BLaER1 treated with 17β-estradiol and CSF1 and Interleukin-3, amounts not matched to agents 10 nM and 100 nM (cell line): ENCODE results near the gene GABRR1.
A peak's percentile ranks its signal among the peaks of the same experiment; 100 is the strongest.

ENCODE experiments used
- H3K27ac ChIP-seq, 11 experiments: shearing (Covaris generic); formaldehyde crosslinking; 2 replicates each; pipeline ENCODE4 v1.8.1; 2022
- H3K27me3 ChIP-seq, 11 experiments: shearing (Covaris generic); formaldehyde crosslinking; 2 replicates each; pipeline ENCODE4 v1.8.1; 2022
- H3K36me3 ChIP-seq, 11 experiments: shearing (Covaris generic); formaldehyde crosslinking; 2 replicates each; pipeline ENCODE4 v1.8.1; 2022
- H3K4me1 ChIP-seq, 10 experiments: shearing (Covaris generic); formaldehyde crosslinking; 2 replicates each; pipeline ENCODE4 v1.8.1; 2022
- H3K4me2 ChIP-seq, 11 experiments: shearing (Covaris generic); formaldehyde crosslinking; 2 replicates each; pipeline ENCODE4 v1.8.1; 2022
- H3K4me3 ChIP-seq, 10 experiments: shearing (Covaris generic); formaldehyde crosslinking; 2 replicates each; pipeline ENCODE4 v1.8.1; 2022
- H3K9ac ChIP-seq, 11 experiments: shearing (Covaris generic); formaldehyde crosslinking; 2 replicates each; pipeline ENCODE4 v1.8.1; 2022
- H3K9me3 ChIP-seq, 11 experiments: shearing (Covaris generic); formaldehyde crosslinking; replicated peaks in 1 of 11; 2 replicates each; pipeline ENCODE4 v1.8.1; 2022
- H4K20me1 ChIP-seq, 11 experiments: shearing (Covaris generic); formaldehyde crosslinking; 2 replicates each; pipeline ENCODE4 v1.8.1; 2022
- Cebpa-rat ChIP-seq, 11 experiments: shearing (Covaris generic); IDR thresholded peaks; 2 replicates each; pipeline ENCODE4 v1.8.1; 2022

Gene GABRR1

DNA sequence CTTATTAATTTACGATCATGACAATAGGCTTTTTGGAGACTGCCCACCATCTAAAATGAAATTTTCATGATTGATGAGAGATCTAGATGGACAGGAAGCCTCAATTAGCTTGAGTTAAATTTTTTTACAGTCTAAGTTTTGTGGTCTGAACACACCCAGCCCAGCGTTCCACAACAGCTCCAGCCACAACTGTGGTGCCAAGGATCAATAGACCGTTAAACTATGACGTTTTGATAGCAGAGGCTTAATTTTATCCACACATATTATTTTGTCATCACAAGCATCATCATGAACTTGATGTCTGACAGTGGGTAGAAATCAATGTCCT lies 5.5 kb upstream of the GABRR1 start:
- H3K27me3 ChIP-seq, result no peaks in the 10 kb centered on the region
- H3K4me2 ChIP-seq, result 0 out of 22 replicates have a peak overlapping the region, but pooled peaks of 2 of the 11 experiments have one; percentile 14 to 15
- H3K4me1 ChIP-seq, result peaks cover 0 to 8% (median 0%) of the 10 kb centered on the region in 10 experiments; a peak in 5 of 20 replicates
- H3K36me3 ChIP-seq, result no peaks in the 10 kb centered on the region
- H3K27ac ChIP-seq, result no peak overlapping the region
- H3K9ac ChIP-seq, result no peak overlapping the region
- no peak overlapping the region for H3K4me3 ChIP-seq
- no peaks in the 10 kb centered on the region for H4K20me1 ChIP-seq
- H3K9me3 ChIP-seq, result no peaks in the 10 kb centered on the region
- TF ChIP-seq Cebpa-rat (IDR thresholded peaks at IDR 0.05), result no peak

DNA sequence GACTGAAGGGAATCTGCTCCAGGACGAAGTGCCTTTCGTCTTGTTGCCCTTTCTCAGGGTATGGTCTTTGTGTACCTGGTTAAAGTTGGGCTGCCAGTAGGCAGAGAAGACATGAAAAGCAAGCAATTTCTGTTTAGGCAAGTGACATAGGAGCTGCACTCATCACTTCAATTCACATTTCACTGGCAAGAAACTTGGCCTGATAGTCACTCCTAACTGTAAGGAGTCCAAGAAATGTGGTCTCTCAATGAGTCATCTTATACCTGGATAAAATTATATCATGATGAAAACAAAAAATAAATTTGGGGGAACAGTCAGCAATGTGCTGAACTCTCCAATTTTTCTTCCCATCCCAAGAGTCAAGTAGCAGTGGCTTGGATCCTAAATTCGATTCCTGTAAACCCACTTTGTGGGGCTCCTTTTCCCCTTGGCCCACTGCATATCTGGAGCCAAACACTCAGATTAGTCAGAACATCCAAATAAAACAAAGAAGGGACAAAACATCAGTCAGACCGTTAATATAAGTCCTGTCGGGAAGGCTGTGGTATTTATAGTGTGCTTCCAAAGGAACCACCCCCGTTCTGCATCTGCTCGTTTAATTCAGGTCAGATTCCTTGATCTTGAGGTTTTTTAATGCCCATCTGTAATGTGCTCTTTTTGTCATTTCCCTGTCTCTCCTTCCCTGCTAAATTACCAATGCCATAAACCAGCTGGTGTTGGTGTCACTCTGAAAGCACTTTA lies 5.0 kb upstream of the GABRR1 start:
- H3K9ac ChIP-seq, result no peak overlapping the region
- no peak for TF ChIP-seq Cebpa-rat (IDR thresholded peaks at IDR 0.05)
- no peaks in the 10 kb centered on the region for H4K20me1 ChIP-seq
- H3K27ac ChIP-seq, result no peak overlapping the region
- H3K4me1 ChIP-seq, result peaks cover 0 to 8% (median 0%) of the 10 kb centered on the region in 10 experiments; a peak in 5 of 20 replicates
- no peaks in the 10 kb centered on the region for H3K36me3 ChIP-seq
- no peaks in the 10 kb centered on the region for H3K9me3 ChIP-seq
- no peaks in the 10 kb centered on the region for H3K27me3 ChIP-seq
- H3K4me2 ChIP-seq, result peak overlapping the region in 2 of 11 experiments; percentile 14 to 15; a peak in 1 of 22 replicates
- no peak overlapping the region for H3K4me3 ChIP-seq

DNA sequence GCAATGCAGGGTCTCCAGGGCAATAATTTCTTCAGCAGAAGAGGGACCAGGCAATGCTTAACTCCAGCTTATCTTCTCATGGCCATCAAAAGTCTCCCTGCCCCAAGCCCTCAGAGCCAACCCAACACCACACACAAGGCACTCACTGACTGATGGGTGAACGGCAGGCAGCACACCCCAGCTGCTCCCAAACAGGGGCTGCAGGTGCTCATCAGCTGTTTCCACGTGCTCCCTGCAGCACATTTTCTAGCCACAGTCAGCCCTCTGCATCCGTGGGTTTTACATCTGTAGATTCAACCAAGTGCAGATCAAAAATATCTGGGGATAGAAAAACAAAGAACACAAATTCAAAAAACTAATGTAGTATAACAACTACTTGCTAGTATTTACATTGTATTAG lies 4.0 kb upstream of the GABRR1 start:
- Histone ChIP-seq H3K4me1 (peaks cover 0 to 8% (median 0%) of the 10 kb centered on the region in 10 experiments; a peak in 5 of 20 replicates), H3K9me3 (no peaks in the 10 kb centered on the region), H4K20me1 (no peaks in the 10 kb centered on the region), H3K4me3 (no peak overlapping the region), H3K27ac (no peak overlapping the region), H3K36me3 (no peaks in the 10 kb centered on the region), H3K9ac (no peak overlapping the region), H3K27me3 (no peaks in the 10 kb centered on the region), H3K4me2 (no peak overlapping the region)
- no peak for TF ChIP-seq Cebpa-rat (IDR thresholded peaks at IDR 0.05)

DNA sequence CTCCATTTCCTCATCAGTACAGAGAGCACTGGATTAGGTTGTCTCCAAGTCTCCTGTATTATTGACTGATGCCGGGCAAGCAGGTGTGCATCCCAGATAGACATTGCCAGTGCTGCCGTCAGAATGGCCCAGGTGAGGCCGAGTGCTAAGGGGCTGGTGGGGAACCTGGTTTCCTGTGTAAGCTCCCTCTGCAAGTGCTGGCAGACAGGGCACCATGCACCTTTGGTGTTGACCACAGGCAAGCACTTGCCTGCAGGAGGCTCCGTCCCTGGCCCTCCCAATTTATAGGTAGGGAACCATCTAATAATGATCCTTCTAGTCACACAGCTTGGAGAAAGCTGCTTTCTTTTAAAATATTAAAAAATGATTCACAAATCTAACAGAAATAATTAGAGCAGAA lies 747 bp downstream of the GABRR1 start:
- Histone ChIP-seq H3K9me3 (no peaks in the 10 kb centered on the region), H3K36me3 (no peaks in the 10 kb centered on the region), H3K27me3 (no peaks in the 10 kb centered on the region), H3K4me3 (no peak overlapping the region), H3K4me1 (no peaks in the 10 kb centered on the region; a peak in 1 of 20 replicates), H4K20me1 (no peaks in the 10 kb centered on the region), H3K4me2 (no peak overlapping the region), H3K27ac (peak overlapping the region in 2 of 11 experiments; percentile 8 to 32; a peak in 1 of 22 replicates), H3K9ac (no peak overlapping the region)
- no peak for TF ChIP-seq Cebpa-rat (IDR thresholded peaks at IDR 0.05)

DNA sequence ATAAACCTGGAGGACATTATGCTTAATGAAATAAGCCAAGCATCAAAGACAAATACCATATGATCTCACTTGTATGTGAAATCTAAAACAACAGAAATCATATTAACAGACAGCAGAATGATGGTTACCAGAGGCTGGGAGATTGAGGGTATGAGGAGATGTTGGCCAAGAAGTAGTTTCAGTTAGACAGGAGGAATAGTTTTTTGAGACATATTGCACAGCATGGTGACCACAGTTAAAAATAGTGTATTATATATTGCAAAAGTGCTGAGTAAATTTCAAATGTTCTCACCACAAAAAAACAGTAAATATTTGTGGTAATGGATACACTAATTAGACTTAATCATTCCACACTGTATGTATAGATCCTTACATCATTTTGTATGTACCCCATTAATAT lies 1.8 kb downstream of the GABRR1 start:
- H3K27ac ChIP-seq, result peak overlapping the region in 2 of 11 experiments; percentile 18 to 48; a peak in 2 of 22 replicates
- H3K4me1 ChIP-seq, result no peaks in the 10 kb centered on the region
- H4K20me1 ChIP-seq, result no peaks in the 10 kb centered on the region
- no peaks in the 10 kb centered on the region for H3K9me3 ChIP-seq
- H3K4me3 ChIP-seq, result no peak overlapping the region
- H3K4me2 ChIP-seq, result no peak overlapping the region
- no peaks in the 10 kb centered on the region for H3K27me3 ChIP-seq
- TF ChIP-seq Cebpa-rat (IDR thresholded peaks at IDR 0.05), result no peak
- H3K9ac ChIP-seq, result no peak overlapping the region
- no peaks in the 10 kb centered on the region for H3K36me3 ChIP-seq

DNA sequence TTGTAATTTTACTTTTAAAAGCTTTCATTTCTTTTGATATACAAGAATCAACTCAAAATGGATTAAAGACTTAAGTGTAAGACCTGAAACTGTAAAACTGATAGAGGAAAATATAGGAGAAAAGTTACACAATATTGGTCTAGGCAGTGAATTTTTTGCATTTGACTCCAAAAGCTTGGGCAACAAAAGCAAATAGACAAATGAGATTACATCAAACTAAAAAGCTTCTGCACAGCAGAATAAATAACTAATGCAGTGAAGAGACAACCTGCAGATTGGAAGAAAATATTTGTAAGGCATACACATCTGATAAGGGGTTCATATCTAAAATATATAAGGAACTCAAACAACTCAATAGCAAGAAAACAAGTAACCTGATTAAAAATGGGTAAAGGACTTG lies 3.0 kb downstream of the GABRR1 start:
- Histone ChIP-seq H3K9ac (no peak overlapping the region), H3K27ac (no peak overlapping the region), H3K4me1 (no peaks in the 10 kb centered on the region), H3K27me3 (no peaks in the 10 kb centered on the region), H3K4me3 (no peak overlapping the region), H3K9me3 (no peaks in the 10 kb centered on the region), H3K36me3 (no peaks in the 10 kb centered on the region), H3K4me2 (no peak overlapping the region), H4K20me1 (no peaks in the 10 kb centered on the region)
- no peak for TF ChIP-seq Cebpa-rat (IDR thresholded peaks at IDR 0.05)

DNA sequence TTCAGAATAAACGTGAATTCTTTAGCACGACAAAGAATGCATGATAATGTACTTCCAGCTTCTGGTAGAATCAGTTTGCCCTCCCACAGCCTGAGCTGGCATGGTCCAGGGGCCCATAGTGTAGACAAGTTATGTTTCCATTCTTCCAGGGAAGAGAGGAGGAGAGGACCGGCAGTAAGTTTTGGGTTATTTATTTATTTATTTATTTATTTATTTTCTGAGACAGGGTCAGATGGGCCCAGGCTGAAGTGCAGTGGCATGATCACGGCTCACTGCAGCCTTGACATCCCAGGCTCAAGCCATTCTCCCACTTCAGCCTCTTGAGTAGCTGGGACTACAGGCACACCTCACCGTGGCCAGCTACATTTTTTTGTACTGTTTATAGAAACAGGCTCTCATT lies 4.7 kb downstream of the GABRR1 start:
- H3K4me3 ChIP-seq, result no peak overlapping the region
- no peaks in the 10 kb centered on the region for H3K27me3 ChIP-seq
- H3K4me1 ChIP-seq, result no peaks in the 10 kb centered on the region
- no peak overlapping the region for H3K4me2 ChIP-seq
- H4K20me1 ChIP-seq, result no peaks in the 10 kb centered on the region
- H3K27ac ChIP-seq, result no peak overlapping the region
- no peak overlapping the region for H3K9ac ChIP-seq
- H3K9me3 ChIP-seq, result no peaks in the 10 kb centered on the region
- no peaks in the 10 kb centered on the region for H3K36me3 ChIP-seq
- no peak for TF ChIP-seq Cebpa-rat (IDR thresholded peaks at IDR 0.05)

DNA sequence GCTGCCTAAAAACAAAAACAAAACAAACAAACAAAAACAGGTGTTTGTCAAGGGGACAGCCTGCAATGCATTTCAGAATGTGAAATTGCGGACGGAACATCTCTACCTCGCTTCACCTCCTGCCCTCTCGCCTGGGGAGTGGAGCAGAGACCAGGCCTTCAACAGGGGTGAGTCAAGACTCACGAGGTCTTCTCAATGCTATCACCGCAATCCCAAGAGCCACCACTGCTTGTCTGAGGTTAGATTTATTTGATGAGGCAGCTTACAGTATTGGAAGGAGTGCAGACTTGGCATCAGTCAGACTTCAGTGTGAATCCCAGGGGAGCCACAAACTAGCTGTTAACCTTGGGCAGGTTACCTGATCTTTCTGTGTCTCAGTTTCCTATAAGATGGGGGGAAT lies 7.7 kb downstream of the GABRR1 start:
- no peak overlapping the region for H3K4me3 ChIP-seq
- H3K27ac ChIP-seq, result no peak overlapping the region
- no peak for TF ChIP-seq Cebpa-rat (IDR thresholded peaks at IDR 0.05)
- no peaks in the 10 kb centered on the region for H3K4me1 ChIP-seq
- H3K4me2 ChIP-seq, result no peak overlapping the region
- H3K27me3 ChIP-seq, result no peaks in the 10 kb centered on the region
- H3K9me3 ChIP-seq, result no peaks in the 10 kb centered on the region
- H3K9ac ChIP-seq, result no peak overlapping the region
- H4K20me1 ChIP-seq, result no peaks in the 10 kb centered on the region
- H3K36me3 ChIP-seq, result no peaks in the 10 kb centered on the region

DNA sequence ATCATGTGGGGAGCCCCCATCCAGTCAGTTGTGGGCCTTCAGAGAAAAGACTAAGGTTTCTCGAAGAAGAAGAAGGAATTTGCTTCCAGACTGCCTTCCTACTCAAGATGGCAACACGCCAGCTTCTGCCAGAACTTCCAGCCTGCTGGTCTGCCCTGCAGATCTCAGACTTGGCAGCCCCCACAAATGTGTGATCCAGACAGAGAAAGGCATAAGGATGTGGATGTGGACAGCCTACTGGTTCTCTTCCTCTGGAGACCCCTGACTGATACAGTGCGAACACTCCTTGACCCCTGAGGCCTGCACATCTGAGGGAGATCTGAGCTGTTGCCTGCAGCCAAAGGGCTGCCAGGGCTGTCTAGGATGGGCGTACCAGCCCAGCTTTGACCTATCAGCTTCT lies 8.6 kb downstream of the GABRR1 start:
- H3K27me3 ChIP-seq, result no peaks in the 10 kb centered on the region

DNA sequence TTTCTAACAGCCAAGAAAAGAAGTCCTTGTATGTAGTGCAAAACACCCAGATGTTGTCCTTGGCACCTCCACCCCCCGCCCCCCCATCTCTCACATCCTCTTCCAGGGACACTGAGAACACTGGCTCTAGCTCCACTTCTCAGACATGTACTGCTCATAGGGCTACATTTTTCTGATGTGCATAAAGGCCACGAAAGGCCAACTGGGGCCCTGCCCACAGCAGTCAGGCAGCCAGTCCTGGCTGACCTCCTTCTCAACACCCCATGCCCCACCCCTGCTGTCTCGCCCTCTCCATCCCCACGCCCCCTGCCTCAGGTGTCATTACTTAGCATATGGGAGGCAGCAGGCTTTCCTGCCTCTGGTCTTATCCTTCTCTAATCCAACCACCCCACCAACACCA lies 11.3 kb downstream of the GABRR1 start:
- no peak for TF ChIP-seq Cebpa-rat (IDR thresholded peaks at IDR 0.05)
- no peak overlapping the region for H3K4me2 ChIP-seq
- no peak overlapping the region for H3K9ac ChIP-seq
- no peaks in the 10 kb centered on the region for H3K9me3 ChIP-seq
- H3K4me3 ChIP-seq, result no peak overlapping the region
- no peaks in the 10 kb centered on the region for H3K27me3 ChIP-seq
- H3K27ac ChIP-seq, result no peak overlapping the region
- H4K20me1 ChIP-seq, result no peaks in the 10 kb centered on the region
- no peaks in the 10 kb centered on the region for H3K4me1 ChIP-seq
- no peaks in the 10 kb centered on the region for H3K36me3 ChIP-seq

More for the DNA sequence above, 8.6 kb downstream of the GABRR1 start:
- Histone ChIP-seq H4K20me1 (no peaks in the 10 kb centered on the region), H3K4me2 (no peak overlapping the region), H3K9me3 (no peaks in the 10 kb centered on the region), H3K4me1 (no peaks in the 10 kb centered on the region), H3K9ac (no peak overlapping the region), H3K4me3 (no peak overlapping the region), H3K27ac (no peak overlapping the region), H3K36me3 (no peaks in the 10 kb centered on the region)
- TF ChIP-seq Cebpa-rat (IDR thresholded peaks at IDR 0.05), result no peak
